Activated effector memory CD4-positive, alpha-beta T cell treated with Interleukin-2 at 50 U/mL for 16 hours (primary cell): Measurements from ENCODE around the gene TNRC6C.
"Not testable (repeated sequence)": the region's sequence is repeated elsewhere in the genome, so short reads cannot be mapped to it uniquely, and the experiment has no call there.

Source experiments
- DNase-seq: peaks from one replicate; pipeline ENCODE4 v3.0.0-alpha.2; 2020

The TNRC6C gene

GRCh38 chr17:78049609-78050008 is 91.1 kb downstream of the TNRC6C start:
- DNase-seq: no peak

- DNase-seq: no peak
These were observed 92.9 kb downstream of the TNRC6C start for GRCh38 chr17:78051186-78051972.

- DNase-seq: no peak
These were observed 95.4 kb downstream of the TNRC6C start for GRCh38 chr17:78053777-78054468.

DNA sequence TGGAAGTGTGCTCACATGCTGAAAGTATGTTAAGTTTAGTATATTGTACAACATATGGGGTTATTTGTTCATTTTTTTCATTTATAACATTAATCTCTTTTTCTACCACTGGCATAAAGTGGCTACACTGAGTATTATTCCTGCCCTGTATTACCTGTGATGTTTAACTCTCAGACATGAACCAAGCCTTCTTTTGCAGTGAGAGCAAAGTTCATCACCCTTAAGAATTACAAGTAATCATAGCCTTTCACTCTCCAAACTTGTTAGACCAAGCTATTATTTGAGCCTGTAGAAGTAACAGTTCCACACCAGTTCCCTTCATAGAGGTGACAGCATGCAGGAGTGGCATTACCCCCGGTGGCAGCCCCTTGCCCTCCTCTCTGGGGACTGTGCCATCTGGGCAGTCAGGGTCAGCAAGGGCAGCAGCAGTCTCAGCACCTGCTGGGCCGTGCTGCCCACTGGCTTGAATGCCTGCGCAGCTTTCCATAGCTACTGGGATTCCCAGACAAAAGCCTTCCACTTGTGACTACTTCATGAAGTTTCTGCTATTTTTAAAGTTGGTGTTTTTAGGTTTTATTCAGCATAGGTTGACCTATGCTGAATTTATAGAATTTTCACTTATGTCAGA is 98.7 kb downstream of the TNRC6C start:
- no peak for DNase-seq

GRCh38 chr17:78058001-78058400 is 99.5 kb downstream of the TNRC6C start:
- no peak for DNase-seq

DNA sequence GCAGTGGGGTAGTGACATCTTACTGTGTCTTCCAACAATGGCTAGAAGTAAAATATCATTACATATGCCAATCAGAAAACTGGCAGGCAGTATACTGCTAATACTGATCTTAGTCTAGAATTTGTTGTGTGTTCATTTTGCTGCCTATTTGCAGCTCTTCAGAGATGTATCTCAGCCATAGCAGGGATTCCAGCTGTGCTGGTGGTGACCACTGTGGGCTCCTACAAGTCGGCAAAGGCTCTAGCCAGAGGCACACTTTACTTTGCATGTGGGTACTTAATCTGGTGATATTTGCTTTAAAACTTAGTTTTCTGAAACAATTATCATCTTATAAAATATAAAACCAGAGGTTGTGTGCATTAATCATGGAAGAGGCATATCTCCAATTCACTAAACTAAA is 100.1 kb downstream of the TNRC6C start:
- DNase-seq: no peak

DNA sequence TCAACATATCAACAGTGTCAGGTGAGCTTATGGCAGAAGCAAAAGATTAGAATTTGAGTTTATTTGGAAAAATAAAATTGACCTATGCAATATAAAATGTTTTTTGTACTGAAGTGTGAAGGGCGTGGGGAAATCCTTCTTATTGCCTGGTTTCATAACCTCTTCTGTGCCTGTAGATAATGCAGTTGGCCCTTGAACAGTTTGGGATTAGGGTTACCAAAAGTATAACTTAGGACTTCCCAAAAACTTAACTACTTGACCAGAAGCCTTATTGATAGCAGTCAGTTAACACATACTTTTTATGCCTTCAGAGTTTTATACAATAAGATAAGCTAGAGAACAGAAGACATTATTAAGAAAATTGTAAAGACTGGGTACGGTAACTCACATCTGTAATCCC is 104.1 kb downstream of the TNRC6C start:
- DNase-seq: no peak

GRCh38 chr17:78063489-78063888 is 105.0 kb downstream of the TNRC6C start:
- DNase-seq: no peak

DNA sequence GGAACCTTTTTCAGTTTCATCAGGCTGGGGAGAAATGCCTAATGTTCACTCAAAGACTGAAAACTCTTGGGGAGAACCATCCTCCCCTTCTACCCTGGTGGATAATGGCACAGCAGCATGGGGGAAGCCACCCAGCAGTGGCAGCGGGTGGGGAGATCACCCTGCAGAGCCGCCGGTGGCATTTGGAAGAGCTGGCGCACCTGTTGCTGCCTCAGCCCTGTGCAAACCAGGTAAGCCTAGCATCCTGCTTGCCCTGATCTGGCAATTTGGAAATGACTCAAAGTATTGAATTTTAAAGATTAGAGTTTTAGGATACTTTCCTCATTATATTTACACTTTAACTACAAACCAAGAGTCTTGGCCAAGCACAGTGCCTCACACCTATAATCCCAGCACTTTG is 106.2 kb downstream of the TNRC6C start:
- no peak for DNase-seq

DNA sequence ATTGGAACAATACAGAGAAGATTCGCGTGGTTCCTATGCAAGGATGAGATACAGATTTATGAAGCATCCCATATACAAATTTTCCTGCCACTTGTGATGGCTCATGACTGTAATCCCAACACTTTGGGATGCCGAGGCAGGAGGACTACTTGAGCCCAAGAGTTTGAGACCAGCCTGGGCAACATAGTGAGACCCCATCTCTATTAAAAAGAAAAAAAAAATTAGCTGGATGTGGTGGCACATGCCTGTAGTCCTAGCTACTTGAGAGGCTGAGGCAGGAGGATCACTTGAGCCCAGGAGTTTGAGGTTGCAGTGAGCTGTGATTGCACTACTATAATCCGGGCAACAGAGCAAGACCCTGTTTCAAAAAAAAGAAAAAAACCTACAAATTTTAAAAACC is 108.5 kb downstream of the TNRC6C start:
- not testable (repeated sequence) for DNase-seq

GRCh38 chr17:78069695-78070094 is 111.2 kb downstream of the TNRC6C start:
- no peak for DNase-seq

- DNase-seq: no peak
These were observed 114.5 kb downstream of the TNRC6C start for GRCh38 chr17:78072961-78073360.

DNA sequence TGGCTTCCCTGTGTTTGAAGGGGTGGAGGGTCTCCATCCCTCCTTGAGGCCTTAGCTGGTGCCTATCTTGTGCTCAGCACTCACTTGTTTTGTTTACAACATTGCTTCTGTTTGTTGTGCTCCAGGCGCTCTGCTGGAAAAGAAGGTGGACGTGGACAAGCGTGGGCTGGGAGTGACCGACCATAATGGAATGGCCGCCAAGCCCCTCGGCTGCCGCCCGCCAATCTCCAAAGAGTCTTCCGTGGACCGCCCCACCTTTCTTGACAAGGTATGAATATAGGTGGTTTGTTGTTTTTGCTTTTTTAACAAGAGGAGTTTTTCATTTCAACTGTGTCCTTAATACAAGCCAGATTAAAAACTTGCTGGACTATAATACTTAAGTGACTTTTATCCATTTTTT is 116.5 kb downstream of the TNRC6C start:
- DNase-seq: no peak

GRCh38 chr17:78075545-78075944 is 117.0 kb downstream of the TNRC6C start:
- no peak for DNase-seq

GRCh38 chr17:78079253-78079652 is 120.8 kb downstream of the TNRC6C start:
- DNase-seq: no peak

DNA sequence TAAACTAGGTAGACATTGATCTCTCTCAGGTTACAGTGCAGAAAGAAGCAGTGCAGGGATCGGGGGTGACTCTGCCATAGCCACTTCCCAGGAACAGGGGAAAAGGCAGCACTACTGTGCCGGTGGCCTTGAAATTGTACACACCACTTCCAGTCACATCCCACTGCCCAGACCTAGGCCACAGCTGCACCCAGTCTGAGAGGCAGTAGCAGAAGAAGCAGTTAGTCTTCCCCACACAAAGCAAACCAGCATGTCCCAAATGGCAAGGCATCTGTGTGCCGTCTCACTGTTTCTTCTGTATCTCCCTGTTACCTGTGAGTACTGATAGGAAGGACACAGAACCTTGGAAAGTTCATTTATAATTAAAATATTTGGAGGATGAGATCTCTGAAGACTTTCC is 123.0 kb downstream of the TNRC6C start:
- DNase-seq: no peak

GRCh38 chr17:78082355-78082872 is 123.9 kb downstream of the TNRC6C start:
- not testable (repeated sequence) for DNase-seq

GRCh38 chr17:78082988-78083387 is 124.5 kb downstream of the TNRC6C start:
- DNase-seq: no peak

- DNase-seq: no peak
These were observed 128.2 kb downstream of the TNRC6C start for GRCh38 chr17:78086740-78087139.

GRCh38 chr17:78088529-78088928 is 130.0 kb downstream of the TNRC6C start:
- no peak for DNase-seq

- no peak for DNase-seq
These were observed 131.2 kb downstream of the TNRC6C start for GRCh38 chr17:78089576-78090281.

DNA sequence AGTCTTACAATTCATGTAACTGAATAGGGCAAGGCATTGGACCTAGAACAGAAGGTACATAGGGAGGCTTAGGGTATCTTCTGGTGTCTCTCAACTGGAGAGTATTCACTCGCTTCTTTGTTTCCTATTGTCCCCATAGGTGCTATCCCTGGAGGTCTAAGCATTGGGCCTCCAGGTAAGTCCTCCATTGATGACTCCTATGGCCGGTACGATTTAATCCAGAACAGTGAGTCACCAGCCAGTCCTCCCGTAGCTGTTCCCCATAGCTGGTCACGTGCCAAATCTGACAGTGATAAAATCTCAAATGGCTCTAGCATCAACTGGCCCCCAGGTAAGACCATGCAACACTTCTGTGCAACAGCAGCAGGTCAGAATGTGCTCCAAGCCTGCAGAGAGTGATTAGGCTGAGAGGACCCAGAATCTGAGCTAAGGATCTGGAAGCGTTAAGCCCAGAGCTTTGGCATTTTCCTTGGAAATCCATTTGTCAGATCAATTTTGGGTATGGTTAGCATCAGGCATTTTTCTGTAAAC is 134.4 kb downstream of the TNRC6C start:
- no peak for DNase-seq

- DNase-seq: no peak
These were observed 136.5 kb downstream of the TNRC6C start for GRCh38 chr17:78095035-78095434.
